GM12878 (cell line): ENCODE data around the gene CEP295NL. TPM values are rescaled to one million over a fixed set of nuclear protein-coding genes. Genes with fewer than 3 reads are reported as not detected.

Experiments
- ATAC-seq: fragments of 200-7000 bp; cut with Tn5 transposase; 3 replicates; pipeline ENCODE4 v1.9.1; 2020; ENCODE audit warnings: mild to moderate bottlenecking, moderate library complexity
- BruUV-seq: library from RNA; stranded (reverse); fragments of 400-500 nt; replicated peaks from 2 replicates; lab custom pipeline; 2021; lab: Mats Ljungman, UMichigan
- CTCF ChIA-PET: fragments of 300-600 bp; sonication (Branson Sonifier 250); formaldehyde crosslinking; extraction: SDS; loops from one replicate; lab custom pipeline; 2021; ENCODE audit warnings: inconsistent platforms; lab: Yijun Ruan, JAX
- POLR2A ChIA-PET: fragments of 350-600 bp; formaldehyde crosslinking; extraction: SDS; loops from one replicate; lab custom pipeline; 2021; ENCODE audit warnings: inconsistent platforms; lab: Charles Lee
- RAD21 ChIA-PET: fragments of 300-600 bp; sonication (Branson Sonifier 250); formaldehyde crosslinking; loops from one replicate; lab custom pipeline; 2023; ENCODE audit warnings: antibody characterized with exemption; ENCODE audit not compliant: unreplicated experiment; lab: Charles Lee
- SMC1A ChIA-PET: fragments of 300-600 bp; sonication (Branson Sonifier 250); formaldehyde crosslinking; loops from one replicate; lab custom pipeline; 2023; ENCODE audit not compliant: unreplicated experiment, uncharacterized antibody; lab: Charles Lee
- DNase-seq: peaks from one replicate; pipeline ENCODE4 v3.0.0-alpha.2; 2011; ENCODE audit warnings: low read depth, low spot score
- FAIRE-seq: peaks from 3 replicates; lab custom pipeline; 2011; peaks lifted over from hg19 to GRCh38; lab: Jason Lieb, UNC
- H2AFZ ChIP-seq: 2 replicates; pipeline ENCODE4 v1.6.0; 2011; ENCODE audit warnings: low read depth, low read length, control low read depth; ENCODE audit not compliant: control insufficient read depth
- H3K27ac ChIP-seq: 2 replicates; pipeline ENCODE4 v1.5.1; 2011; ENCODE audit warnings: control low read depth; ENCODE audit not compliant: control insufficient read depth, insufficient read depth
- H3K27me3 ChIP-seq, 2 experiments: replicated peaks in 1 of 2; 2 replicates each; pipeline versions ENCODE4 v1.6.0 to v1.6.1; 2011; ENCODE audit warnings: low read length in 1 of 2; ENCODE audit not compliant: control insufficient read depth in 2 of 2, insufficient read depth in 2 of 2
- H3K36me3 ChIP-seq, 2 experiments: 2 replicates each; pipeline ENCODE4 v1.5.1; 2011; ENCODE audit warnings: low read length in 1 of 2; ENCODE audit not compliant: control insufficient read depth in 2 of 2, insufficient read depth in 2 of 2
- H3K4me1 ChIP-seq: 2 replicates; pipeline ENCODE4 v1.6.1; 2011; ENCODE audit warnings: mild to moderate bottlenecking, low read length, moderate library complexity, mixed read lengths; ENCODE audit not compliant: control insufficient read depth, insufficient read depth
- H3K4me2 ChIP-seq: 2 replicates; pipeline ENCODE4 v1.6.0; 2011; ENCODE audit warnings: control low read depth; ENCODE audit not compliant: control insufficient read depth, insufficient read depth
- H3K4me3 ChIP-seq: fragments of 200-600 bp; sonication (generic); 2 replicates; pipeline ENCODE4 v1.5.1; 2016
- H3K79me2 ChIP-seq: 2 replicates; pipeline ENCODE4 v1.6.0; 2011; ENCODE audit warnings: low read length; ENCODE audit not compliant: control insufficient read depth, insufficient read depth
- H3K9ac ChIP-seq: 2 replicates; pipeline ENCODE4 v1.8.0; 2011; ENCODE audit warnings: low read length, control low read depth, mixed read lengths; ENCODE audit not compliant: control insufficient read depth, insufficient read depth
- H3K9me3 ChIP-seq: replicated peaks from 3 replicates; pipeline ENCODE4 v1.5.1; 2011; ENCODE audit warnings: mild to moderate bottlenecking, low read length; ENCODE audit not compliant: control insufficient read depth, insufficient read depth
- H4K20me1 ChIP-seq: 2 replicates; pipeline ENCODE4 v1.6.0; 2011; ENCODE audit not compliant: control insufficient read depth, insufficient read depth
- ASH2L ChIP-seq: fragments of 300-600, 200-600 bp; sonication (generic); IDR thresholded peaks from 2 replicates; pipeline ENCODE4 v1.6.1; 2017; ENCODE audit warnings: low read depth, mild to moderate bottlenecking, borderline replicate concordance
- NR2F1 ChIP-seq: fragments of 450-650 bp; conservative IDR thresholded peaks from 2 replicates; pipeline ENCODE4 v1.6.1; 2017; ENCODE audit warnings: mild to moderate bottlenecking
- WGBS: methylation state at CpG from one replicate; pipeline ENCODE4 v1.1.6; 2016; ENCODE audit warnings: low lambda C conversion rate; ENCODE audit not compliant: insufficient replicate concordance, insufficient coverage; ENCODE audit errors: missing lambda C conversion rate; 5-methylcytosine and 5-hydroxymethylcytosine counted together
- in situ Hi-C: fragments of 300-500 bp; cut with MboI; formaldehyde crosslinking; loops from 9 replicates; pipeline ENCODE4 v1.14.3; 2018; ENCODE audit warnings: mixed read lengths
- intact Hi-C: fragments of 100-400 bp; cut with micrococcal nuclease; formaldehyde crosslinking; loops from one replicate; pipeline ENCODE4 v1.14.2; 2022; ENCODE audit not compliant: unreplicated experiment
- polyA plus RNA-seq, 11 experiments: library from polyadenylated mRNA; depleted of rRNA in 4 of 11; unstranded in 6 of 11; stranded (reverse) in 5 of 11; fragments of >200 nt; fragmentation: Nextera tagmentation in 4 of 11; fragmentation: Illumina TruSeq in 1 of 11; extraction: Ambion mirVana in 4 of 11; extraction: Trizol in 1 of 11; gene quantifications; 1 replicate in 1 of 11; 2 replicates in 10 of 11; pipeline versions ENCODE4 v1.2.1 to v1.2.3, GENCODE V29; 2011 to 2016; ENCODE audit warnings: inconsistent platforms in 2 of 11, missing spikeins in 2 of 11, low read depth in 1 of 11
- total RNA-seq, 4 experiments: library from RNA; depleted of rRNA in 3 of 4; stranded (reverse); fragments of >200 nt in 3 of 4; fragmentation: Illumina TruSeq in 1 of 4; extraction: Trizol in 1 of 4; gene quantifications; 2 replicates each; pipeline versions ENCODE4 v1.2.1 to v1.2.3, GENCODE V29; 2013 to 2021
- TF ChIP-seq, protein P1 (sequence below): fragments of 150-350 bp; IDR thresholded peaks from 2 replicates; pipeline ENCODE4 v1.6.1; 2014; ENCODE audit warnings: mild to moderate bottlenecking, low read depth, low read length

Gene CEP295NL
- total and polyA plus RNA-seq, 10 of the 15 experiments (the other 5 are each of a cell fraction or from before 2014, with no cell fraction given): not detected

DNA sequence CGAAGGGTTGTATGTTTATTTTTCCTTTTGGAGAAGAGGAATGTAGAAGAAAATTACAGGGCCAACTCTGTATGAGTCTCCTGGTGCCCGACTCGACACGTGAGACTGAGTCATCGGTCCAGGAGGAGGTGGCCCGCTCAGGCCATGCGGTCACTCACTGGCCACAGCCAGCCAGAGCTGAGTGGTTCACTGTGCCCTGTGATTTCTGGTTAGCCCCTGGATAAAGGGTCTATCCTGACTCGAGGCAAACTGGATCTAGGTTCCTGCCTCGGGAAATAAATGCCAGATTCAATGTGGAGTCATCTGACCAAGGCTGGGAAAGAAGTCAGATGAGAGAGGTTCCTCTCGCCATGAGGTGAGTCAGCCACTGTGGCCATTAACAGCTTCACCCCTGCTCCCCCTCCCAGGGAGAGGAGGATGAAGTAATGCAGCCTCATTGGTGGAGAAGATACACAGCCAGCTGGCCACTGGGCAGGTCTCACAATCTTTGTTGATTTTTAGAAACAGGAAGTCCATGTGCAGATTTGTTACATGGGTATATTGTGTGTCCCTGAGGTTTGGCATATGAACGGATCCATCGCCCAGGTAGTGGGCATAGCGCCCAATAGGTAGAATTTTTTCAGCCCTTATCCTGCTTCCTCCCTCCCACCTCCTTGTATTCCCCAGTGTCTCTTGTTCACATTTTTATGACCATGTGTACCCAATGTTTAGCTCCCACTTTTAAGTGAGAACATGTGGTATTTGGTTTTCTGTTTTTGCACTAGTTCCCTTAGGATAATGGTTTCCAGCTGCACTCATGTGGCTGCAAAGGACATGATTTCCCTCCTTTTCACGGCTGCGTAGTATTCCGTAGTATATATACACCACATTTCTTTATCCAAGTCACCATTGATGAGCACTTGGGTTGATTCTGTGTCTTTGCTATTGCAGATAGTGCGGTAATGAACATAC, 40.7 kb downstream of the CEP295NL start:
- no peak for DNase-seq
- WGBS: 47% methylated on average over 17 of the region's 17 CpGs
- no TSS peak for BruUV-seq
- in situ Hi-C loops: loop anchor here (5.0 kb wide), 1 partner anchor 105 kb away; no protein-coding TSS in a partner anchor
- TF ChIP-seq, protein P1, sequence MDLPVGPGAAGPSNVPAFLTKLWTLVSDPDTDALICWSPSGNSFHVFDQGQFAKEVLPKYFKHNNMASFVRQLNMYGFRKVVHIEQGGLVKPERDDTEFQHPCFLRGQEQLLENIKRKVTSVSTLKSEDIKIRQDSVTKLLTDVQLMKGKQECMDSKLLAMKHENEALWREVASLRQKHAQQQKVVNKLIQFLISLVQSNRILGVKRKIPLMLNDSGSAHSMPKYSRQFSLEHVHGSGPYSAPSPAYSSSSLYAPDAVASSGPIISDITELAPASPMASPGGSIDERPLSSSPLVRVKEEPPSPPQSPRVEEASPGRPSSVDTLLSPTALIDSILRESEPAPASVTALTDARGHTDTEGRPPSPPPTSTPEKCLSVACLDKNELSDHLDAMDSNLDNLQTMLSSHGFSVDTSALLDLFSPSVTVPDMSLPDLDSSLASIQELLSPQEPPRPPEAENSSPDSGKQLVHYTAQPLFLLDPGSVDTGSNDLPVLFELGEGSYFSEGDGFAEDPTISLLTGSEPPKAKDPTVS: no peak
- TF ChIP-seq NR2F1 (no peak), ASH2L (no peak)
- TF ChIP-seq, all 136 proteins: peak for 0
- Histone ChIP-seq H3K4me3 (no peak overlapping the region), H2AFZ (no peak overlapping the region), H3K4me1 (no peaks in the 10 kb centered on the region), H3K79me2 (no peaks in the 10 kb centered on the region), H3K27me3 (0 out of 4 replicates have a peak, but pooled peaks cover 0 to 1% of the 10 kb centered on the region in 2 experiments), H3K9ac (no peak overlapping the region), H3K27ac (no peak overlapping the region), H3K9me3 (no peaks in the 10 kb centered on the region), H3K4me2 (no peak overlapping the region), H4K20me1 (no peaks in the 10 kb centered on the region), H3K36me3 (no peaks in the 10 kb centered on the region)
- ChIA-PET RAD21 (no interaction called here), SMC1A (no interaction called here), POLR2A (no interaction called here), CTCF (interaction anchor here (0.6 to 1.2 kb wide), 2 partner anchors 9 to 1113 kb away, joined by 3 read pairs; no protein-coding TSS in a partner anchor)
- intact Hi-C loops: no loop called here
- ATAC-seq: no peak
- FAIRE-seq: no peak
